ENCODE data around the gene HAUS6.

DNA sequence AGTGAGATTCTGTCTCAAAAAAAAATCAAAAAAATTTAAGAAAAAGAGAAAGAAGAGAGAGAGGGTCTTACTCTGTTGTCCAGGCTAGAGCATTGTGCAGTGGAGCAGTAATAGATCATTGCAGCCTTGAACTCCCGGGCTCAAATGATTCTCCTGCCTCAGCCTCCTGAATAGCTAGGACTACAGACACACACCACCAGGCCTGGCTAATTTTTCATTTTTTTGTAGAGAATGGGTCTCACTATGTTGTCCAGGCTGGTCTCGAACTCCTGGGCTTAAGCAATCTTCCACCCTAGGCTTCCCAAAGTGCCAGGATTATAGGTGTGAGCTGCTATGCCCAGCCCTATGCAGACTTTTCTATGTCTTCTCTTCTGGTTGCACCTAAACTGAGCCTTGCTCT is 28.5 kb downstream of the HAUS6 start:
- no peak for TF ChIP-seq POU2F2 (IDR thresholded peaks at IDR 0.05; ENCODE audit: low read depth, low read length)
- no peak for TF ChIP-seq POLR2A (IDR thresholded peaks at IDR 0.05; ENCODE audit: low read depth, low read length)
- no peak for TF ChIP-seq POLR2AphosphoS5 (IDR thresholded peaks at IDR 0.05; ENCODE audit: low read depth, low read length)

Measured in GM12891 (cell line).